CD4-positive, CD25-positive, alpha-beta regulatory T cell (primary cell): ENCODE data around the gene OR1D5. TPM values are rescaled to one million over a fixed set of nuclear protein-coding genes. Genes with fewer than 3 reads are reported as not detected.
"Not testable (repeated sequence)": the region's sequence is repeated elsewhere in the genome, so short reads cannot be mapped to it uniquely, and the experiment has no call there.

Experiments used
- ATAC-seq, 2 donors: fragments of 150-1000 bp; cut with Tn5 transposase; one replicate each; pipeline ENCODE4 v1.10.0; 2021; ENCODE audit warnings: low read depth in 2 of 2, moderate number of reproducible peaks in 2 of 2, moderate library complexity in 1 of 2
- DNase-seq, 3 donors: peaks; one replicate each; pipeline versions ENCODE4 v3.0.0 to v3.0.0-alpha.2; 2012 to 2022; ENCODE audit warnings: mixed read lengths in 1 of 3
- H3K27ac ChIP-seq: one replicate; pipeline ENCODE4 v1.7.0; 2013; ENCODE audit warnings: mild to moderate bottlenecking, low read length; ENCODE audit not compliant: insufficient read depth, poor library complexity, severe bottlenecking
- H3K27me3 ChIP-seq: one replicate; pipeline ENCODE4 v1.7.0; 2013; ENCODE audit warnings: low read length; ENCODE audit not compliant: control insufficient read depth, insufficient read depth
- H3K36me3 ChIP-seq: one replicate; pipeline ENCODE4 v1.7.0; 2013; ENCODE audit warnings: mild to moderate bottlenecking, low read length, moderate library complexity; ENCODE audit not compliant: control insufficient read depth, insufficient read depth
- H3K4me1 ChIP-seq: 2 replicates; pipeline ENCODE4 v1.7.0; 2013; ENCODE audit warnings: mild to moderate bottlenecking, low read length; ENCODE audit not compliant: insufficient read depth, control insufficient read depth, poor library complexity, severe bottlenecking
- H3K4me3 ChIP-seq: one replicate; pipeline ENCODE4 v1.7.0; 2013; ENCODE audit warnings: low read depth, mild to moderate bottlenecking, low read length, moderate library complexity
- H3K9me3 ChIP-seq, 2 experiments: 1 replicate in 1 of 2; 2 replicates in 1 of 2; pipeline ENCODE4 v1.7.0; 2013; ENCODE audit warnings: low read length in 2 of 2, mild to moderate bottlenecking in 1 of 2, moderate library complexity in 1 of 2; ENCODE audit not compliant: control insufficient read depth in 2 of 2
- H3K27ac Mint-ChIP-seq, 3 donors: one replicate each; pipeline ENCODE4 v1.8.0; 2020 to 2022; ENCODE audit warnings: mild to moderate bottlenecking in 3 of 3, mixed read lengths in 3 of 3, moderate library complexity in 2 of 3
- H3K27me3 Mint-ChIP-seq: one replicate; pipeline ENCODE4 v1.8.0; 2022; ENCODE audit warnings: mild to moderate bottlenecking, mixed read lengths
- H3K36me3 Mint-ChIP-seq: one replicate; pipeline ENCODE4 v1.8.0; 2020; ENCODE audit warnings: mixed read lengths
- H3K4me1 Mint-ChIP-seq, 4 donors: one replicate each; pipeline ENCODE4 v1.8.0; 2020 to 2022; ENCODE audit warnings: mixed read lengths in 4 of 4, mild to moderate bottlenecking in 1 of 4
- H3K4me3 Mint-ChIP-seq, 4 donors: one replicate each; pipeline ENCODE4 v1.8.0; 2020 to 2022; ENCODE audit warnings: mild to moderate bottlenecking in 4 of 4, mixed read lengths in 4 of 4, moderate library complexity in 3 of 4
- H3K9me3 Mint-ChIP-seq, 7 donors: one replicate each; pipeline ENCODE4 v1.8.0; 2020 to 2022; ENCODE audit warnings: mixed read lengths in 7 of 7, mild to moderate bottlenecking in 3 of 7, moderate library complexity in 2 of 7
- polyA plus RNA-seq, 4 donors: library from polyadenylated mRNA; unstranded; fragments of 300-500 nt; fragmentation: Illumina TruSeq; gene quantifications; one replicate each; pipeline ENCODE4 v1.2.3, GENCODE V29; 2021
- total RNA-seq: library from RNA; stranded (reverse); gene quantifications from one replicate; pipeline ENCODE4 v1.2.3, GENCODE V29; 2022

OR1D5 gene
- total RNA-seq (not detected), polyA plus RNA-seq (not detected)

GRCh38 chr17:3063507-3063906 is at the start of gene OR1D5:
Gene OR1D5, minus strand, starts transcription at chr17:3063607. Its CDS starts 0 bp downstream, at chr17:3063607.
- not testable (repeated sequence) for H3K9me3 ChIP-seq, H3K4me3 Mint-ChIP-seq, H3K4me1 ChIP-seq, H3K27me3 ChIP-seq, H3K9me3 Mint-ChIP-seq, DNase-seq, H3K36me3 ChIP-seq, H3K27ac Mint-ChIP-seq, H3K4me1 Mint-ChIP-seq, H3K4me3 ChIP-seq, H3K36me3 Mint-ChIP-seq, ATAC-seq, H3K27me3 Mint-ChIP-seq, H3K27ac ChIP-seq

GRCh38 chr17:3104322-3104721 is 40.9 kb upstream of the OR1D5 start, which contains the start of gene OR1D2:
Gene OR1D2, minus strand, starts transcription at chr17:3104422. Its CDS starts 11,426 bp downstream, at chr17:3092996.
- no peaks in the 10 kb centered on the region for H3K36me3 Mint-ChIP-seq
- no peaks in the 10 kb centered on the region for H3K27me3 ChIP-seq
- no peaks in the 10 kb centered on the region for H3K4me1 Mint-ChIP-seq
- ATAC-seq (no peak), DNase-seq (no peak)
- H3K27ac Mint-ChIP-seq, result no peak within 1 kb of the TSS
- no peaks in the 10 kb centered on the region for H3K36me3 ChIP-seq
- H3K9me3 Mint-ChIP-seq, result peaks cover 0 to 27% (median 12%) of the 10 kb centered on the region in 7 donors
- H3K4me3 Mint-ChIP-seq, result no peak within 1 kb of the TSS
- no peak within 1 kb of the TSS for H3K27ac ChIP-seq
- peaks cover 5% of the 10 kb centered on the region for H3K27me3 Mint-ChIP-seq
- H3K9me3 ChIP-seq, result peaks cover 5 to 8% of the 10 kb centered on the region in 2 experiments
- no peaks in the 10 kb centered on the region for H3K4me1 ChIP-seq
- H3K4me3 ChIP-seq, result no peak within 1 kb of the TSS

- not testable (repeated sequence) for H3K27ac ChIP-seq, H3K4me3 ChIP-seq, ATAC-seq, H3K4me3 Mint-ChIP-seq, H3K9me3 ChIP-seq, H3K4me1 Mint-ChIP-seq, H3K36me3 ChIP-seq, H3K27ac Mint-ChIP-seq, H3K4me1 ChIP-seq, H3K36me3 Mint-ChIP-seq, H3K27me3 ChIP-seq
- peaks cover 0 to 13% (median 1%) of the 10 kb centered on the region in 7 donors for H3K9me3 Mint-ChIP-seq
- peaks cover 15% of the 10 kb centered on the region for H3K27me3 Mint-ChIP-seq
- peak in 1 of 3 donors; percentile 19 for DNase-seq
These were observed 10.4 kb upstream of the OR1D5 start for GRCh38 chr17:3073850-3074249.

GRCh38 chr17:3065192-3065591 is 1.8 kb upstream of the OR1D5 start:
- H3K4me3 Mint-ChIP-seq, H3K36me3 ChIP-seq, H3K27me3 ChIP-seq, H3K27me3 Mint-ChIP-seq, H3K4me1 Mint-ChIP-seq, H3K4me1 ChIP-seq, H3K9me3 ChIP-seq, H3K9me3 Mint-ChIP-seq, H3K36me3 Mint-ChIP-seq, H3K27ac Mint-ChIP-seq, H3K4me3 ChIP-seq, H3K27ac ChIP-seq, DNase-seq: not testable (repeated sequence)
- peak in 1 of 2 donors; percentile 37 for ATAC-seq

- ATAC-seq, H3K36me3 Mint-ChIP-seq, H3K4me3 Mint-ChIP-seq, H3K27ac Mint-ChIP-seq, H3K4me1 Mint-ChIP-seq, H3K4me1 ChIP-seq, H3K9me3 Mint-ChIP-seq, H3K27me3 Mint-ChIP-seq, H3K27ac ChIP-seq, H3K9me3 ChIP-seq, H3K27me3 ChIP-seq, H3K4me3 ChIP-seq, DNase-seq, H3K36me3 ChIP-seq: not testable (repeated sequence)
These were observed 506 bp downstream of the OR1D5 start for GRCh38 chr17:3062824-3063377.

- H3K36me3 Mint-ChIP-seq, result not testable (repeated sequence)
These were observed 8.5 kb downstream of the OR1D5 start for GRCh38 chr17:3054868-3055267.

GRCh38 chr17:3049705-3050295 is 13.6 kb downstream of the OR1D5 start:
- Histone ChIP-seq H3K4me1 (peaks cover 13% of the 10 kb centered on the region), H3K4me3 (peak overlapping the region; percentile 78), H3K36me3 (no peaks in the 10 kb centered on the region), H3K27ac (no peak overlapping the region), H3K27me3 (no peaks in the 10 kb centered on the region), H3K9me3 (no peaks in the 10 kb centered on the region)
- DNase-seq, result no peak
- H3K4me3 Mint-ChIP-seq, result peak overlapping the region; percentile 87 to 94 (median 92)
- peaks cover 11% of the 10 kb centered on the region for H3K27me3 Mint-ChIP-seq
- H3K27ac Mint-ChIP-seq, result no peak overlapping the region
- ATAC-seq, result no peak
- H3K36me3 Mint-ChIP-seq, result no peaks in the 10 kb centered on the region
- peaks cover 4 to 13% (median 9%) of the 10 kb centered on the region in 4 donors for H3K4me1 Mint-ChIP-seq
- H3K9me3 Mint-ChIP-seq, result peaks cover 0 to 3% (median 0%) of the 10 kb centered on the region in 7 donors

More at GRCh38 chr17:3054868-3055267, 8.5 kb downstream of the OR1D5 start:
- not testable (repeated sequence) for H3K27ac ChIP-seq, DNase-seq, H3K9me3 Mint-ChIP-seq, H3K36me3 ChIP-seq, H3K27me3 ChIP-seq, H3K4me1 Mint-ChIP-seq, H3K4me3 ChIP-seq, H3K4me3 Mint-ChIP-seq, H3K9me3 ChIP-seq, H3K4me1 ChIP-seq, H3K27ac Mint-ChIP-seq, ATAC-seq
- peaks cover 10% of the 10 kb centered on the region for H3K27me3 Mint-ChIP-seq
